Cerebellar nuclear complex (tissue), 1 donor: Measurements from ENCODE around the gene ZNF35.
A peak's percentile ranks its signal among the peaks of the same experiment; 100 is the strongest.
"Not testable (repeated sequence)": the region's sequence is repeated elsewhere in the genome, so short reads cannot be mapped to it uniquely, and the experiment has no call there.

ENCODE experiments used
- DNase-seq, 2 experiments: peaks; one replicate each; lab custom pipeline; 2025; lab: John Stamatoyannopoulos, UW

The ZNF35 gene

GRCh38 chr3:44648564-44649229 is at the start of gene ZNF35:
Gene ZNF35, plus strand, starts transcription at chr3:44648732. Its CDS starts 2,336 bp downstream, at chr3:44651068.
- DNase-seq, result peak in 1 of 2 experiments; percentile 44

- no peak for DNase-seq
Observed at GRCh38 chr3:44601749-44602148, 46.8 kb upstream of the ZNF35 start.

GRCh38 chr3:44612678-44613077 is 35.9 kb upstream of the ZNF35 start:
- DNase-seq, result no peak

- DNase-seq, result peak in 1 of 2 experiments; percentile 75
Observed at GRCh38 chr3:44624749-44625480, 23.6 kb upstream of the ZNF35 start, which contains the start of gene ZNF197. Gene ZNF197, plus strand, starts transcription at chr3:44625036. Its CDS starts 4,119 bp downstream, at chr3:44629155.

GRCh38 chr3:44628716-44629115 is 19.8 kb upstream of the ZNF35 start:
- DNase-seq, result no peak

- DNase-seq, result no peak
Observed at GRCh38 chr3:44632193-44632592, 16.3 kb upstream of the ZNF35 start.

- DNase-seq, result no peak
Observed at GRCh38 chr3:44642337-44642736, 6.2 kb upstream of the ZNF35 start.

GRCh38 chr3:44643024-44643423 is 5.5 kb upstream of the ZNF35 start:
- no peak for DNase-seq

GRCh38 chr3:44647771-44648170 is 761 bp upstream of the ZNF35 start:
- no peak for DNase-seq

GRCh38 chr3:44649709-44650108 is 1.2 kb downstream of the ZNF35 start:
- no peak for DNase-seq

- DNase-seq, result no peak
Observed at GRCh38 chr3:44654039-44654438, 5.5 kb downstream of the ZNF35 start.

GRCh38 chr3:44659015-44659414 is 10.5 kb downstream of the ZNF35 start:
- no peak for DNase-seq

GRCh38 chr3:44659434-44659833 is 10.9 kb downstream of the ZNF35 start:
- no peak for DNase-seq

- DNase-seq, result no peak
Observed at GRCh38 chr3:44661189-44661588, 12.7 kb downstream of the ZNF35 start.

GRCh38 chr3:44665173-44665572 is 16.6 kb downstream of the ZNF35 start:
- no peak for DNase-seq

GRCh38 chr3:44666346-44666745 is 17.8 kb downstream of the ZNF35 start:
- no peak for DNase-seq

GRCh38 chr3:44669760-44670159 is 21.2 kb downstream of the ZNF35 start:
- no peak for DNase-seq

GRCh38 chr3:44673466-44673865 is 24.9 kb downstream of the ZNF35 start:
- not testable (repeated sequence) for DNase-seq

GRCh38 chr3:44674211-44674610 is 25.7 kb downstream of the ZNF35 start:
- DNase-seq, result no peak

GRCh38 chr3:44678480-44679116 is 30.1 kb downstream of the ZNF35 start:
- no peak for DNase-seq

GRCh38 chr3:44680921-44681455 is 32.5 kb downstream of the ZNF35 start:
- no peak for DNase-seq

GRCh38 chr3:44682182-44682896 is 33.8 kb downstream of the ZNF35 start:
- DNase-seq, result no peak
